AG08395 (cell line): Measurements from ENCODE around the gene ENPP1.
A peak's percentile ranks its signal among the peaks of the same experiment; 100 is the strongest.
"Not testable (repeated sequence)": the region's sequence is repeated elsewhere in the genome, so short reads cannot be mapped to it uniquely, and the experiment has no call there.

ENCODE experiments used
- DNase-seq: peaks from one replicate; pipeline ENCODE4 v3.0.0; 2012; ENCODE audit warnings: mixed read lengths, low spot score

ENPP1 gene

DNA sequence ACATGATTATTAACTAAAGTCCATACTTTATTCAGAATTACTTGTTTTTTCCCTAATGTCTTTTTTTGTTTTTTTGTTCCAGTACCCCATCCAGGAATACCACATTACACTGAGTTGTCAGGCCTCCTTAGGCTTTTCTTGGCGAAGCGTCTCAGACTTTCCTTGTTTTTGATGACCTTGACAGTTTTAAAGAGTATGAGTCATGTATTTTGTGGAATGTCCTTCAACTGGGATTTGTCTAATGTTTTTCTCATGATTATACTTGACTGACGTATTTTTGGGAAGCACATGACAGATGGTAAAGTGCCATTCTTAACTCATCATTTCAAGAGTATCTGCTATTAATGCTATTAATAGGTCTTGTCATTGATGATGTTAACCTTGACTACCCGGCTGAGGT lies 23.6 kb downstream of the ENPP1 start:
- DNase-seq: peak; percentile 6

DNA sequence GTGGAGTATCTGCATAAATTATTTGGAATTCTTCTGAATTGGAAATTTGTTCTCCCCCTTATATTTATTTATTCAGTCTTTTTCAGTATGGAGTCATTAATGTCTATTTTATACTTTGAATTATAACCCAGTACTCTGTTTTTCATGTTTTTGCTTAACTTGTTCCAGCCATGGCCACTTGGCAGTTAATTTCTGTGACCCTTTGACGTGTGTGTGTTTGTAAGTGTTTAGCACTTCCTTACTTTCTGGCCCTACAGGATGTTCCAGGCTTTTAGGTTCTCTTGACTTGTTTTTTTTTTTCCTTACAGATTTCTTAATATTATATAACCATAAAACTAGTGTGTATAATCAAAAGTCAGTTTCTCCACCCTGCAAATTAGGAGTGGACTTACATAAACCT lies 24.1 kb downstream of the ENPP1 start:
- no peak for DNase-seq

DNA sequence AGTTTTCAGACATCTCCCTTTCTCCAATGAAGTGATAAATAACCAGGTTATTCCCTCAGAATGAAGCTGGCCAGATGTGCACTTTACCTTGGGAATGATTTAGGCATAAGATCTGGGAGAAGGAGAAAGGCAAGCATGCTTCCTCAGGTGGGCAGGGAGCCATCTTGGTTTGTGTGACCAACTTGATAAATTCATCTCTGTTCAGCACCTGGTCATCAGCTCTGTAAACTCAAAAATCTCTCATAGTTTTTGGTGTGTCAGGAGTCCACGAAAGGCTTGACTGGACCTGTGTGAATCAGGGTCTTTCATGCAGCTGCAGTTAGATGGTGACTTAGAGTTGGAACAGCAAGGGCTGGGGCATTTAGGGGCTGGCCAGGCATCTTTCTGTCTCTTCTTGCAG lies 24.5 kb downstream of the ENPP1 start:
- DNase-seq: no peak

DNA sequence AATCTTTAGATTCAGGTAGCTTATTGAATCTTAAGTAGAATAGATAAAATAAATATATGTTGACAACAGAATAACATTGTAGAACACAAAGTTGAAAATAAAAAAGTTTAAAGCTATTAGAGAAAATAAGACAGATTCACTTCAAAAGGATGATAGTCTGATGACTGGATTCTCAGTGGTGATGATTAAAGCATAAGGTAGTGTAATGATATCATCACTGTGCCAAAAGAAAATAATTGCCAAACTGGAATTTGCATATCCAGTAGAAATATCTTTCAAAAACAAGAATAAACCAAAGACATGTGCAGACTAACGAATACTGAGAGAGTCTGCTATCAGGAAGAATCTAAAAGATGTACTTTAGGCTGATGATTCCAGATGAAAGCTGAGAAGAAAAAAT lies 30.2 kb downstream of the ENPP1 start:
- no peak for DNase-seq

DNA sequence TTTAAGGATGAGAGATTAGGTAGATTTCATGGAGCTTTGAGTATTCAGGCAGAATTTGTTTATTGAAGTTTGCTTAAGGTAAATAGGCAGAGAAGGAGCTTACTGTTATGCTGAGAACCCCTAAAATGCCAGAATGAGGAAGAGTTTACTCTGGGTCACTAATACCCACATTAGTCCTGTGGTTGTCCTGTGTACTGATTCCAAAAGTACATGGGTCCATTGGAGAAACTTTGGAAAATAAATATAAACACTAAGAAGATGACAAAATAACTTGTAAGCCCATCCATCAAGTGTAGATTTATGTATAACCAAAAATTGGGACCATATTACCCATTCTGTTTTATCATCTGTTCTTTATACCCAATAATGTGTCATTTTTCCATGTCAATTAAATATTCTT lies 31.6 kb downstream of the ENPP1 start:
- no peak for DNase-seq

DNA sequence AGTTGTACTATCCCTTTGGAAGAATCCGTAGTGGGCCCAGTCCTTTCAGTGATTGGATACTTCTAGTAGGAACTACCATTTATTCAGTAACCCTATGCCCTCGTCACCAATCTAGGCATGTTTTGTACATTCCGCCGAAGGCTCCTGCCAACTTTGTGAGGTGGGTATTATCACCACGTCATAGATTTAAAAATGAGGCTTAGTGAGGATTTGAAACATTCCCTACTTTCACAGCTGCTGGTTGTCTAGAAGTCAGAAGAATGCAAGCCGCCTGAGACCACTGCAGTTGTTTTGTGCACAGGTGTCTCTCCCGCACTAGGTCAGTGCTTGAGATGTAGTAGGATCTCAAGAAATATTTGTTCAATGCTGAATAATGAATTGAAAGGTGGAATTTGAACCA lies 32.6 kb downstream of the ENPP1 start:
- DNase-seq: no peak

DNA sequence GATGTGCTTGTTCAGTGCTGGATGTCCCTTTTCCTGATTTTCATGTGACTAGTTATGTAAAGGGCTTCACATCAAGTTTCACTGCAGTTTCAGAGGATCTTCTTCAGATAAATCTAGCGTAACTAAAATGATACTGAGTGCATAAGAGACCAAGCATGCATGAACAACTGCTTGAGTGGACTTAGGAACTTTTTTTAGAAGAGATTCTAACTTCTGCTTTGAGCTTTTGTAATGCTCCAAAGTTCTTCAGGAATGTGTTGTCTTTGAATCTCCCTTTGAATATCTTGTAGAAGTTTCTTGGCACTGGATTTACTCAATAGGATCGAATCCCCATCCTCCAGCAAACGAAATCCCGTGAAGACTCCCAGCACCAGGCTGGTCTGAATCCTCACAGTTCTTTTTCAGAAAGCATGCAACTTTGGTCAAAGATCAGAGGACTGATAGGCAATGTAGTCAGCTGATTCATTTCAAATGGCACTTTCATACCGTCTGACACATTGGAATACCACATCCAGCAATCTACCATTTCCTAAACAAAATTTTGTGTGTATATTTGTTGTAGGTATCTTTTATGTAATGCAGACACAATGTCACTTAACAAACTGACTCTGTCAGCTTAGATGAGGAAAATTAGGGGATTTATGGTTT lies 33.2 kb downstream of the ENPP1 start:
- DNase-seq: no peak

DNA sequence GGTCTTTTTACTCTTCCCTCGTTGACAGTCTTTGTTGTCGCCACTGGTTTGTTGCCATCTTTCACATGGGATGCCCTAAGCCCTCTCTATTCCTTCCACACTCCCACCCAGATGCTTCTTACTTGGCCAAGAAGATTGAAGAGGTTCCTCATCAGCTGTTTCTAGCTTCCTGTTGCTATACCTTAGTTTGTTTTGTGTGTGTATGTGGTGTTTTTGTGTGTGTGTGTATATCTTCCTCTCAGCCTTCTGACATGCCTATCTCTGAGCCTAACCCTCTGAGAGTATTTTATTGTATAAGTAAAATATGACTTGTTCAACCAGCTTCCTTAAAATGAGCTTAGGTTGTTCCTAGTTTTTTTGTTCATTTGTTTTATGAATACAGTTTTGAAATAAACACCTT lies 35.9 kb downstream of the ENPP1 start:
- DNase-seq: no peak

DNA sequence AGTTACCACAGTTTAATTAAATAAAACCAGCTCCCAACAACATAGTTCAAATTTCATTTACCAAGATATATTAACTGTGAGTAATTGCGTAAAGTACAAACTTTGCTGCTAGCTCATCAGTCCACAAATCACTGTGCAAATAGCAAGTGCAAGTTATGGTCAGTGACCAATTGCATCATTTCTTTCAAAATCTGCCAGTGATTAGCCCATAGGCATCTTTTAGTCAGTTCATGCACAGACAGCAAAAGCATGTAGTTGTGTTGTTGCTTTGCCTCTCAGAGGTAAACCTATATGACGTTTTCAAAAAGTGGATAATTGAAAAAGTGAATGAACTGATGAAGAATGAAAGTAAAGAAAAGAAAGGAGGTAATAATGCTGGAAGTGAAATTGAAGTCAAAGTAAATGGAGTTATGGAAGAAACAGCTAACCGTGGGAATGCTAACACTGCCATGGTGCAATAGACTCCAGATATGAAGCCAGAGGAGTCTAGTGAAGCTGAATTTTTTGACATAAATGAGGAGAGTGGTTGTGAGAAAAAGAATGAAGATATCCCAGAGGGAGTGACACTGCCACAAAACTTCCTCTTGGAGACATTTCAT lies 36.5 kb downstream of the ENPP1 start:
- DNase-seq: peak; percentile 24

DNA sequence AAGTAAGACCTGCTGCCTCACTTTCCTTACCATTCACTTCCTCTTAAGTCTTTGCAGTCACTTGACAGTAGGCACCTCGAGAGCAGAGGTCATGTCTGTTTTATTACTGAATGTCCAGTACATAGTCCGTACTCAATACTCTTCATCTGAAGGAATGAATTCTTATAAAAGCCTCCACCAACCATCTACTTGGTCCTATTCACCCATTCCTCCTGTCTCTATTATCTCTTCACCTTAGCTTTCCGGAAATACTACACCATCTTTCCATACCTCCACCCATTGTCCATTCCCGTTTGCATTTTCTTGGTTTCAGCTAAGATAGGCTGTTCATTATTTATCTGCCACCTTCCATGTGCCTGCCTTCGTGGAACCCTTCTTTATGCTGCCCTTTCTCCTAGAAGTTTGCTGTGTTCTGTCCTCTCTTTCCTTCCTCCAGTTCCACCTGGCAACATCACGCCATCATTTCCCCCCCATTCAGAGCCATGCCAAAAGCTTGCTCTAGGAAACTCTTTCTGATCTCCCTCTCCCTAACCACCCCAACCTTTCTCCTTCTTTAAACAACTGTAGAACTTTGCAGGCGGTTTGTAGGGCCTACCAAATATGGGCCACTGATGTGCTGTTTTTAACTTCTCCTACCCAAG lies 38.3 kb downstream of the ENPP1 start:
- no peak for DNase-seq

DNA sequence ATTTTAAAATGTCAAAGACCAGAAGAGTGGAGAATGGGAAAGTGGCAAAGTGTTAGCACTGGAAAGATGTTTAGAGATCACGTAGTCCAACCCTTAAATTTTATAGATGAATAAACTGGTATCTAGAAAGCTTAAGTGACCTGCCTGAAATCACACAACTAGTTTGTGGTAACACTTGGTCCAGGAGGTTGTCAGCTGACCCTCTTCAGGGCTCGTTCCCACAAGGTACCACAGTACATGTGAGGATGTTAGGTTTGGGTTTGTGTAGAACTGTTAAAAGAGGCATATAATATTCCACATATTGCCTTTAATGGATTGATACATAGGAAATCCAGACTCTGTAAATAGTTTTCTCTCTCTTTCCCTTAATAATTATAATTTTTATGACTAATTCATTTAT lies 39.1 kb downstream of the ENPP1 start:
- no peak for DNase-seq

DNA sequence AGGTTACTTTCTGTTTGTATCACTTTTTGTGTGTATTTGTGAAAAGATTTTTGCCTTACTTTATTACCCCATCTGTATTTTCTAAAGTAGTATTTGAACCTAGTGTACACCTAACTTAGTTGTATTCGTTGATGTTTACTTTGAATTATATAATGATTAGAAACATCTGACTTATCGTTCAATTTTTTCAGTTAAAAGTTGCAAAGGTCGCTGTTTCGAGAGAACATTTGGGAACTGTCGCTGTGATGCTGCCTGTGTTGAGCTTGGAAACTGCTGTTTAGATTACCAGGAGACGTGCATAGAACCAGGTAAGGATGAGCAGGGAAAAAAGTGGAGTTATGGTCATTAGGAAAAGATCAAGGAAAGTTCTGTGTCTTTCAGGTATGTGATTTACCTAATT lies 42.0 kb downstream of the ENPP1 start:
- no peak for DNase-seq

DNA sequence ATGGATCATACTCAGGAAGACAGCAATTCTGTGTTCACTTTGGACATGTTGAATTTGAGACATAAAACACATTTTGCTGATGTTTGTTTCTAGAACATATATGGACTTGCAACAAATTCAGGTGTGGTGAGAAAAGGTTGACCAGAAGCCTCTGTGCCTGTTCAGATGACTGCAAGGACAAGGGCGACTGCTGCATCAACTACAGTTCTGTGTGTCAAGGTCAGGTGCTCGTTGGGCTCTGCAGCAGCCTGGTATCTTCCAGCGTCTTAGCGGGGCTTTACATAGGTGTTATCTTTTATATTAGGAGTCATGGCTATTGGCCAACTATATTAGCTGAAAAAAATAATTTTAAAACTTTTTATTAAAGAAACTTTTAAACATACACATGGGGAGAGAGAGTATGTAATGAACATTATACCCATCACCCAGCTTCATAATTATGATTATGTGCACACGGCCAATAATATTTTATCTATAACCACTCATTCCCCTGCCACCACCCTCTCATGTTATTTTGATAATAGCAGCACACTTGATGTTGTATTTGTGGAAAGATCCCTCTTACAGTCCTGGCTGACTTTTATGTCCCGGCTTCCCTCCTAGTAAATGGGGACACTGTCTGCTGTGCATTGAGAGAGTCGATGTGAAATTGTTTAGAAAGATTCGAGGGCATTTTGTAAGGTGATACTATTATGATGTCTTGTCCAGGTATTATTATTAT lies 43.4 kb downstream of the ENPP1 start:
- DNase-seq: no peak

DNA sequence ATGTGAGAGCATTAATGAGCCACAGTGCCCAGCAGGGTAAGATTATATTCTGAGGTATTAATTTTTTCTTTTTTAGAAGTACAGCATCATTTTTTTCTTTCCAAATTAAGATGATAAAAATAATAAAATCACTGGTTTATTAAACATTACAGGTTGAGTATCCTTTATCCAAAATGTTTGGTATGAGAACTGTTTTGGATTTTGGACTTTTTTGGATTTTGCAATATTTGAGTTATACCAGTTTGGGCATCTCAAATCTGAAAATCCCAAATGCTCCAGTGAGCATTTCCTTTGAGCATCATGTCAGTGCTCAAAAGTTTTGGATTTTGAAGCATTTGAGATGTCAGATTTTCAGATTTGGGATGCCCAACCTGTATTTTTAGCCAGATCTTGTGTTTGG lies 44.4 kb downstream of the ENPP1 start:
- DNase-seq: no peak

DNA sequence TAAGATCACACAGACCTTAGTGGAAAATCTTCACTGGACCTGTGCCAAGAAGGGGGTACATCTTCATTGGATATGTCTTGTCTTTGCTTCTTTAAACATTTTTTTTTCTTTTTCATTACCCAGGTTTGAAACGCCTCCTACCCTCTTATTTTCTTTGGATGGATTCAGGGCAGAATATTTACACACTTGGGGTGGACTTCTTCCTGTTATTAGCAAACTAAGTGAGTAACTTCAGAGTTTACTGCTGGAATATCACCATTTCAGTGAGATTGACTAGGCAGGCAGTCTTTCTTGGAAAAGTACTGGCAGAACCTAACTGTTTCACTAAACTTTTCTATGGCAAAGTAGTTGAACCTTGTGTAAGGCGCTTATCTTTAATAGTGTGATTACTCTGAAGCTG lies 47.0 kb downstream of the ENPP1 start:
- DNase-seq: no peak

DNA sequence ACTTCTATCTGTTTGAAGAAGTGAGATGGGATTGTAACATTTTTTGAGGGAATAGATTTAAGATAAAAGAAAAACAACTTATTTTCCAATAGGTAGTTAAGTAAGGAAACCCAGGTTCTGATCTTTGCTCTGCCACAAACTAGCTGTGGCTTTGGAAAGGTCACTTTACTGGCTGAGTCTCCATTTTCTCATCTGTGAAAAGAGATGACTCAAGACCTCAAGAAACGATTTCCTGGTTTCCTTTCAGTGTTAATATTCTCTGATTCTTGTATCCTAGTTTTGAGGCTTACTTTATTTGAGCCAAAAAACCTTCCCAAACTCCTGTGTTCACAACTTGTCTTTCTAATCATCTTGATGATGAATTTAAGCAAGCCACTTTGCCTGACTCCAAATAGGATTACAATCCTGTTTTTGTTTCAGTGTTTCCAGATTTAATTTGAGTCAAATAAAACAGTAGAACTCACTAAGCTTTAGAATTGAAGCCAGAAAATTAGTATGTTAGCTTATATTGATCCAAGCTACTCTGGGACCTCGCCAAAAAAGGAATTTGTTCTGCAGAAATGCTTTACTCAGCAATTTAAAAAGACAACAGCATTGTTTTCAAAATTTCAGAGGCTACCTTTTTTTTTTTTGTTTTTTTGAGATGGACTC lies 51.1 kb downstream of the ENPP1 start:
- DNase-seq: peak; percentile 26

DNA sequence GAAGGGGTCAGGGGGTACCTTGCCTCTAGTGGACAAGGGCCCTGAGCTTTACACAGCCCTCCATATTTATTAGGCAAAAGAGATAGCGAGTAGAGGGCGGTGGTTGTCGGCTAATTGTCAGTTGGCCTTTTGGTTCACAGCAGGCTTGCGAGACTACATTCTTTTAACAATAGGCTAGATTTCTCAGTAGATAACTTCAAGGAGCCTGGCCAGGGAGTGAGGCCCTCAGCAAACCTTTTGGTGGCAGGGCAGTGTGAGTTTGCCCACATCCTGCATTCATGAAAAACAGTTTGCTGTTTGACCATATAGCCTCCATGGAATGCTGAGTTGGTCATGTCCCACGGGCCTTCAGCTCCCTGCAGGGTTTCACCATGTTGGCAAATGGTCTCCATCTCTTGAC lies 51.8 kb downstream of the ENPP1 start:
- DNase-seq: not testable (repeated sequence)

DNA sequence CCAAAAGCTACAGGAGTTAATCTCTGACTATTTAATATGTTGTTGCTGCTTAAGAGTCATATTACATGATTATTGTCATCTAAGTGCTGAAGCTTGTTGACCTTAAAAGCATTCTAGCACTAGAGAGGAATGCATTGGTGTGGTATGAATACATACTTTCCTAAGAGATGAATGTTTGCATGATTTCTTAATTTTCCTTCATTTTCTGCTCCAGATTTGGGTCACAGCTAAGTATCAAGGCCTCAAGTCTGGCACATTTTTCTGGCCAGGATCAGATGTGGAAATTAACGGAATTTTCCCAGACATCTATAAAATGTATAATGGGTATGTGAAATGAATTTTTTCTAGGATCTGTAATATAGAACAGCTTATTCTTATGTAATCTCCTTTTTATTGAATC lies 53.6 kb downstream of the ENPP1 start:
- peak; percentile 35 for DNase-seq

DNA sequence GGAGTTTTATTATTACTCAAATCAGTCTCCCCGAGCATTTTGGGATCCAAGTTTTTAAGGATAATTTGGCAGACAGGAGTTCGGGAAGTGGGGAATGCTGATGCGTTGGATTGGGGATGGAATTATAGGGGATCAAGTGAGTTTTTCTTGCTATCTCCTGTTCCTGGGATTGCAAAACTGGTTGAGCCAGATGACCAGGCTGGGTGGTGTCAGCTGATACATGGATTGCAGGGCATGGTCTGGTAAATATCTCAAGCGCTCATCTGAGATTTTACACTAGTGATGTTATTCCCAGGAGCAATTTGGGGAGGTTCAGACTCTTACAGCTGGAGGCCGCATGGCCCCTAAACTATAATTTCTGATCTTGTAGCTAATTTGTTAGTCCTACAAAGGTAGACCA lies 54.7 kb downstream of the ENPP1 start:
- no peak for DNase-seq

DNA sequence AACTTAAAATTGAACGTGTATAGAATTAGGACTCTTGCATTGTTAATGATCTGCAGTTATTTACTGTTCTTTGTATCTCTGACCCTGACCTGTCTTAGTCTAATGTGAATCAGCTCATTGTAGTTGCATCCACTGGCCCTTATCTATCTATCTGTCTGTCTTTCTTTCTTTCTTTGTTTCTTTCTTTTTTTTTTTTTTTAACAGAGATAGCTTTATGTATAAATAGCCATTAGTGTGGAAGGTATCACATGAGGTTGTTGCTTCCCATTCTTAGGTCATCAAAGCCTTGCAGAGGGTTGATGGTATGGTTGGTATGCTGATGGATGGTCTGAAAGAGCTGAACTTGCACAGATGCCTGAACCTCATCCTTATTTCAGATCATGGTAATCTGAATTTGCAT lies 59.9 kb downstream of the ENPP1 start:
- no peak for DNase-seq

DNA sequence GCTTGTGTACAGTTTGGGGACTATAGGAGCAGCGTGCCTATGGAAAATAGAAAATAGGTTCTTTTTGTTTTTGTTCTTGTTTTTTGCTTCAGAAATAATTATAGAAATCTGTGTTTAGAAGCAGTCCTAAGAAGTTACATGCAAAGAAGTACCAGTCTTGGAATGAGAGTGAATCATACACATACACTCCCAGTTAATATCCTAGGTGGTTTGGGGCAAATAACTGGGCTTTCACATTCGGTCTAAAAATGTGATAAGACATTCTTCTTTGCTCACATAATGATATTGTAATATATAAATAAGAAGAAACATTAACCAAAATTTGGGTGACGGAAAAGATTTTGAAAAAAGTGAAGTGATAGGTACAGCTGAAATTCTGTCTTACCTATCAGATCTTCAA lies 61.0 kb downstream of the ENPP1 start:
- DNase-seq: no peak

DNA sequence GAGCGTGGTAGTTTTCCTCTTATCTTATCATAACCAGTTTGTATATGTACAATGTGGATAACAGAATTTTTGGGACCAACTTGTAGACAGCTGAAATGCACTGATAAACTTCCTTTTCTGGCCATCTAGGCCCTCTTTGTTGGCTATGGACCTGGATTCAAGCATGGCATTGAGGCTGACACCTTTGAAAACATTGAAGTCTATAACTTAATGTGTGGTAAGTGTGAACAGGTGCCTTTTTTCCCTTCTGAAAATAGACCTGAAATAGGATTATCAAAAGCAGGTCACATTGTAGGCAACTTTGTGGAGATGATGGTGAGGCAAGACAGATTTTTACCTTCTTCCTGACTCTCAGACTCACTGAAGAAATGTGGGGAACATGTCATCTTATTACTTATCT lies 67.8 kb downstream of the ENPP1 start:
- DNase-seq: no peak

DNA sequence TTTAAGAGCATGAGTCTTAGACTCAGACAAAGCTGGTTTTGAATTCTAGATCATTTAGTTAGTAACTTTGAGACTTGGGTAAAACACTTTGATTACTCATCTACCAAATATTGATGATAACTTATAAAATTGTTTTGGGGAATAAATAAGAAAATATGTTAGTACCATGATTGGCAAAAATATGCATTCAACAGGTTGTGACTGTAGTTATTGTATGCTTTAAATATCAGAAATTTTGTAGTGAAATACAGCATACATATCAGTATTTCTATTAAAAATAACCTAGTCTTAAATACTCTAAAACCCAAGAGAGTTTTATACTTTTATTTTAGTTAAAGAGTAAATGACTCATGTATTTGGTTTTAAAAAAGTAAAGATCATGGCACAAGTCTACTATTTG lies 68.7 kb downstream of the ENPP1 start:
- no peak for DNase-seq
